GM21619 (cell line): Measurements from ENCODE around the gene ZNF577.
"Not testable (repeated sequence)": the region's sequence is repeated elsewhere in the genome, so short reads cannot be mapped to it uniquely, and the experiment has no call there.

Experiments used
- ATAC-seq: cut with Tn5 transposase; IDR thresholded peaks from one replicate; pipeline ENCODE4 v1.9.1; 2021; ENCODE audit not compliant: unreplicated experiment

The ZNF577 gene

DNA sequence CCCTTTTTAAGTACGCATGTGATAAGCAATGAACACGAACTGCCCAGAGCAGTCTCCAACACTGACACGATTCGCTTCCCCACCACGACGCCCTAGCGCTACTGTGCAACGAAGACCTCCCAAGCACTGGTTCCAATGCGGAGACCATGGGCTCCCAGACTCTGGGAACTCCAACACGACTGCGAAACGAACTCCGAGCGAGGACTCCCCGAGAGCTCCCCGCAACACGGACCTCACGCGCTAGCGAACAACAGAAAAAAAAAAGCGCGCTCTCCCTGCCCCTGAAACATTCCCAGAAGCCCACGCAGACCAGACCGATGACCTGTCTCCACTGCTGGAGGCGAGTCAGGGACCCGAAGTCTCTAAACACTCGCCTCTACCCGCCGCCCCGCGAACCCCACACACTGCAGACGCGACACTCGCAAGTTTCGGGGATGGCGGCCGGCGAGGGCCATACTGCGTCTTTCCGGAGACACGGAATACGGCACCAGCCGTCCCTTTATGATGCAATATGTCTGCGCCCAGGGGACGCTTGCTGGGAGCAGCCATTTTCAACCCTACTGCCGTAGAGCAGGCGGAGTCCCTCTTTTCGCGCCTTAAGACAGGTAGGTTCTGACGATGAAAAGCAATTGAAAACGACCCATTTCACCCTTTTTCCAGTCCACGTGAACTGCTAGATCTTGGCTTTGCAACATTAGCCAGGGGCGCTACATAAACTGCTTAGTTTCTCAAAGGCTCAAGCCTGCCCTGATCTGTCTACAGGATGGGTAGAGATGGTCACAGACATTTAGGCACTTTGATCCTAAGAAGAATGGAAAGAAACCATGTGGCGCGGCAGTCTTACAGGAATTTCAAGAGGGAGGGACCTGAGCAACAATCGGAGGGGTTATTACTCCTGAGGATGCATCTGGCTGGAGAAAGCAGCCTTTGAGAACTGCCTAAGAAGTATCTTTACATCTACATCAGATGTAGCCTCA, at the start of gene ZNF577:
Gene ZNF577 (minus strand): TSS at position 430 of the 977 bp plus-strand sequence. CDS start 7,569 bp downstream, outside the sequence.
- ATAC-seq, result peak; percentile 42

DNA sequence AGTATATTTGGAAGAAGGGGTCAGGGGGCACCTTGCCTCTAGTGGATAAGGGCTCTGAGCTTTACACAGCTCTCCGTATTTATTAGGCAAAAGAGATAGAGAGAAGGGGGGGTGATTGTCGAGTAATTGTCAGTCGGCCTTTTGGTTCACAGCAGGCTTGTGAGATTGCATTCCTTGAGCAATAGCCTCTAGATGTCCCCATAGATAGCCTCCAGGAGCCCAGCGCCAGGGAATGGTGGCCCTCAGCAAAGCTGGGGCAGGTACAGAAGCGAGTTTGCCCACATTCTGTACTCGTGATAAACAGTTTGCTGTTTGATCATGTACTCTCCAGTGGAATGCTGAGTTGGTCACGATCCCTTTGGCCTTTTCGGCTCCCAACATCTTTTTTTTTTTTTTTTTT, 44.2 kb upstream of the ZNF577 start:
- ATAC-seq, result no peak

DNA sequence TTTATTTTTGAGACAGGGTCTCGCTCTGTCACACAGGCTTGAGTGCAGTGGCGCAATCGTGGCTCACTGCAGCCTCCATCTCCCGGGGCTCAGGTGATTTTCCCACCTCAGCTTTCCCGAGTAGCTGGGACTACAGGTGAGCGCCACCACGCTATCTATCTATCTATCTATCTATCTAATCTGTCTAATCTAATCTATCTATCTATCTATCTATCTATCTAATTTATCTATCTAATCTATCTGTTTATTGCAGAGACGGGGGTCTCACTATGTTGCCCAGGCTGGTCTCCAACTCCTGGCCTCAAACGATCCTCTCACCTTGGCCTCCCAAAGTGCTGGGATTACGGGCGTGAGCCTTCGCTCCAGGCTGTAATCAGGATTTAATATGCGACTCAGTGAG, 40.1 kb upstream of the ZNF577 start:
- no peak for ATAC-seq

DNA sequence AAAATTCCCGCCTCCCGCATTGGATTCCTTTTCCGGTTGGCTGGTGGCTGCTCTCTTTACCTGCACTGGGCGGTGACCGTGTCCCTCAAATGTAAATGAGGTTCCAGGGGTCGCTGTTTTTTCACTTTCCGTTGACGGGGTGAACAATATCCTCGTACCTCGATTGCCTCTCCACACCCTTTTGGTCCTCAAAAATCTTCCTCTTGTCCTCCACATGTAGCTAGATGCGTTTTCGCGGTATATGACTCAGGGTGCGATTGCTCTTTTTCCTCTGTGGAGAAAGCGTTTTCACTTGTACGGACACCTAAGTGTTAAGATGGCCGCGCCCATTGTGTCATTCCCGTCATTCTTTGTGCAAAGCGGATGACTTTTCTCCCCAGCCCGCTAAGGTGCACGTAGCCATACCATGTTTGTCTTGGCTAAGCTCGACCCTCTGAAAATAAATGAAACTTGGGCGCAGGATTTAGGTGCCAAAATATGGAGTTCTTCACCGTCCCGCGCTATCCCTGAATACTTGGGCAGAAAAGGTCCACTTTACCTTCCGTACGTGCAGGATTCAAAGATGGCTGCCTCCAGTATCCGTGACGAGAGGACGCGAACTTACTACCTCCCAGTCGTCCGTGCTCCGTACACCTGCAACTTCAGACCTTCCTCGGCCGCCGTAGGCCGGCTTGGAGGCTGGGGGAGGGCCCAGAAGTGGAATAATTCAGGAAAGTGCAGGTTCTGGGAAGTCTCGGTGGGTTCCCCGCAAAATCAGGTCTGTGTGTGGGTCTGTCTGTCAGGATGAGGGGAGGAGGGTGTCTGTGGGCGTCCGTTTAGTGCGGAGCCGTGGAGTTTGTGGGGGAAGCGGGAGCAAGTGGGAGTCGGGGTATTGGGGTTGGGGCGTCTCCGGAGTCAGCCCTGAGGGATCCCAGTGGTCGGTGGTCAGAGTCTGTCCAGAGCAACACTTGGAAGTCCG, 39.3 kb upstream of the ZNF577 start, which contains the start of gene ZNF613:
Gene ZNF613 (plus strand): TSS at position 689 of the 958 bp plus-strand sequence. CDS start 8,749 bp downstream, outside the sequence.
- peak; percentile 68 for ATAC-seq

DNA sequence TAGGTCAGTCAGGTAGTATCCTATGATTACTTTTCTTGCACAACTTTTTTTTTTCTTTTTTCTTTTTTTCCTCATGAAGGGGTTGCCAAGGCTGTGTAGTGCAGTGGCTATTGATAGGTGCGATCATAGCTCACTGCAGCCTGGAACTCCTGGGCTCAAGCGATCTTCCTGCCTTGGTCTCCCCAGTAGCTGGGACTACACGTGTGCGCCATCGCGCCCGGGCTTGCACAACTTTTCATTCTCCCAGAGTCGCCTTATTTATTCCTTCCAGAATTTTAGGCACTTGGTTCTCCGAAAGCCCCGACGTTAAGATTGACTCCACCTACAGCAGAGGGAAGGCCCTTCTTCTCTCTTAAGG, 38.7 kb upstream of the ZNF577 start:
- ATAC-seq, result no peak

DNA sequence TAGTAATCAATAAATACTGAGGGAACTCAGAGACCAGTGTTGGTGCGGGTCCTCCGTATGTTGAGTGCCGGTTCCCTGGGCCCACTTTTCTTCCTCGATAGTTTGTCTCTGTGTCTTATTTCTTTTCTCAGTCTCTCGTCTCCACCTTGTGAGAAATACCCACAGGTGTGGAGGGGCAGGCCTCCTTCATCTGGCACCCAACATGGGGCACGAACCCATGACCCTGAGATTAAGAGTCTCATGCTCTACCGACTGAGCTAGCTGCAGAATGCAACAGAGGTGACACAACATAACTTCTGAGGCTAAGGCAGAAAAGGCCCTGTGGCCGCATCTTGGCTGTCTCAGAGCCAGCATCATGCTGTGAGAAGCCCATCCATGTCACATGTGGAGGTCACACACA, 34.2 kb upstream of the ZNF577 start:
- ATAC-seq, result no peak

DNA sequence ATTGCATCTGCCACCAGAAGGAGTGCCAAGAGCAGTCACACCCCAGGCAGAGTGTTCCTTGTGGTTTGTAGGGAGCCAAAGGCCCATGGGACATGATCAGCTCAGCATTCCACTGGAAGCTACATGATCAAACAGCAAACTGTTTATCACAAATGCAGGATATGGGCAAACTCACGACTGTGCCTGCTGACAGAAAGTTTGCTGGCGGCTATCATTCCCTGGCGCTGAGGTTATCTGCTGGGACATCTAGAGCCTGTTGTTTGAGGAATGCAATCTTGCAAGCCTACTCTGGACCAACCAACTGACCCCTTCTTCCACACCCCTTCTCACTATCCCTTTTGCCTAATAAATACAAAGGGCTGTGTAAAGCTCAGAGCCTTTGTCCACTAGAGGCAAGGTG, 31.9 kb upstream of the ZNF577 start:
- ATAC-seq, result no peak

DNA sequence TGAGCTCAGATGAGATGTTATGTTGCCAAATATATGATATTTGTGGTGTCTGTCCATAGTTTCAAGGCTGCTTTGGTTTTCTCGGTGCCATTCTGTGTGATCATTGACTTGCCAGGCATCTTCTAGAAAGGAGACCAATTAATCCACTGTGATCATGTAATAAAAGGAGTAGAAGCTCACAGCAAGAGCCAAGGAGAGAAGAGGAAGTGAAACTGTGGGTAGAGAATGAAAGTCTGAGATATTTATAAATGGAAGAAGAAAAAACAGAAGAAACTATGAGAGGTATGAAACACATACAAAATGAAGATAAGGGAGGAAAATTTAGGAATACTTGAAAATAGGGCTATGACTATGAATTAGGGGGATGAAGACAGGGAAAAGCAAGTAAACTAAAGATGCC, 28.4 kb upstream of the ZNF577 start:
- ATAC-seq, result no peak

DNA sequence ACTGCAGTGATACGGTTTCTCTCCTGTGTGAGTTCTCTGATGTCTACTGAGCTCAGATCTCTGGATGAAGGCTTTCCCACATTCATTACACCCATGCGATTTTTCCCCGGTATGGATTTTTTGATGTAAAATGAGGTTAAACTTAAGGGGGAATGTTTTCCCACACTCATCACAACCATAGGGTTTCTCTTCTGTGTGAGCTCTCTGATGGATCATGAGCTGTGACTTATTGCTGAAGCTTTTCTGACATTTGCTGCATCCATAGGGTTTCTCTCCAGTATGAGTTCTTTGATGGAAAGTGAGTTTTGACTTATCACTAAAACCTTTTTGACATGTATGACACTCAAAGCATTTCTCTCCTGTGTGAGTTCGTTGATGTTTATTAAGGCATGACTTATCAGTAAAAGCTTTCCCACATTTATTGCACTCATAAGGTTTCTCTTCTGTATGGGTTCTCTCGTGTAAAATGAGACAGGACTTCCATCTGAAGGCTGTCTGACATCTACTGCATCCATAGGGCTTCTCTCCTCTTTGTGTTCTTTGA, 27.6 kb upstream of the ZNF577 start:
- ATAC-seq, result no peak

DNA sequence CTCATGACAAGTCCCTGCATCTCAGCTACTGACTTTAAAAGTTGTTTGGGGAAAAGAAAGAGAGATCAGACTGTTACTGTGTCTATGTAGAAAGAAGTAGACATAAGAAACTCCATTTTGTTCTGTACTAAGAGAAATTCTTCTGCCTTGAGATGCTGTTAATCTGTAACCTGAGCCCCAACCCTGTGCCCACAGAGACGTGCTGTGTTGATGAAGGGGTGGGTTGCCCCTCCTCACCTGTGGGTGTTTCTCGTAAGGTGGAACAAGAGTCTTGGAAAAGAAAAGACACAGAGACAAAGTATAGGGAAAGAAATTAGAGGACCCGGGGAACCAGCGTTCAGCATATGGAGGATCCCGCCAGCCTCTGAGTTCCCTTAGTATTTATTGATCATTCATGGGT, 20.2 kb upstream of the ZNF577 start:
- ATAC-seq, result not testable (repeated sequence)

DNA sequence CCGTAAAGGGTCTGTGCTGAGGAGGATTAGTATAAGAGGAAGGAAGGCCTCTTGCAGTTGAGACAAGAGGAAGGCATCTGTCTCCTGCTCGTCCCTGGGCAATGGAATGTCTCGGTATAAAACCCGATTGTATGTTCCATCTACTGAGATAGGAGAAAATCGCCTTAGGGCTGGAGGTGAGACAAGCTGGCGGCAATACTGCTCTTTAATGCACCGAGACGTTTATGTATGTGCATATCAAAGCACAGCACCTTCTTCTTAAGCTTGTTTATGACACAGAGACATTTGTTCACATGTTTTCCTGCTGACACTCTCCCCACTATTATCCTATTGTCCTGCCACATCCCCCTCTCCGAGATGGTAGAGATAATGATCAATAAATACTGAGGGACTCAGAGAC, 18.4 kb upstream of the ZNF577 start:
- ATAC-seq, result not testable (repeated sequence)

DNA sequence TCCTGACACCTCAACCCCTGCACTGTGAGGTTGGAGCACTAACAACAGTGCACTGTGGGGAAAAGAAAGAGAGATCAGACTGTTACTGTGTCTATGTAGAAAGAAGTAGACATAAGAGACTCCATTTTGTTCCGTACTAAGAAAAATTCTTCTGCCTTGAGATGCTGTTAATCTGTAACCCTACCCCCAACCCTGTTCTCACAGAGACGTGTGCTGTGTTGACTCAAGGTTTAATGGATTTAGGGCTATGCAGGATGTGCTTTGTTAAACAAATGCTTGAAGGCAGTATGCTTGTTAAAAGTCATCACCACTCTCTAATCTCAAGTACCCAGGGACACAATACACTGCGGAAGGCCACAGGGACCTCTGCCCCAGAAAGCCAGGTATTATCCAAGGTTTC, 17.9 kb upstream of the ZNF577 start:
- not testable (repeated sequence) for ATAC-seq

DNA sequence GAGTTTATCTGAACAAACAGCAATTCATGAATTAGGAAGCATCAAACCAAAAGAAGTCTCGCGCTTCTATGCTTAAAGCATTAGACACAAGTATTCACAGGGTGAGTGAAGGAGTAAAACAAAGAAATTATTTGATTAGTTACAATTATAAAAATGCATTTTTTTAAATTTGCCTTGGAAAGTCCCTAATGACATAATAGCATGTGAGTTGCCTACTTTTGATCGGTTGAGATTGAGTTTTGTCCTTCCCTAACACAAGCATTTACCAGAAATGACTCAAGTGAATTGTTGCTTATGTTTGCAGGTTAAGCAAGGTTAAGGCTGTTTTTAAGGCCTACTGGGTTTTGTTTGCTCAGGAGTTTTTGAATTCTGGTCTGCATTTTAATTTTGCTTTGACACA, 17.5 kb upstream of the ZNF577 start:
- ATAC-seq, result no peak

DNA sequence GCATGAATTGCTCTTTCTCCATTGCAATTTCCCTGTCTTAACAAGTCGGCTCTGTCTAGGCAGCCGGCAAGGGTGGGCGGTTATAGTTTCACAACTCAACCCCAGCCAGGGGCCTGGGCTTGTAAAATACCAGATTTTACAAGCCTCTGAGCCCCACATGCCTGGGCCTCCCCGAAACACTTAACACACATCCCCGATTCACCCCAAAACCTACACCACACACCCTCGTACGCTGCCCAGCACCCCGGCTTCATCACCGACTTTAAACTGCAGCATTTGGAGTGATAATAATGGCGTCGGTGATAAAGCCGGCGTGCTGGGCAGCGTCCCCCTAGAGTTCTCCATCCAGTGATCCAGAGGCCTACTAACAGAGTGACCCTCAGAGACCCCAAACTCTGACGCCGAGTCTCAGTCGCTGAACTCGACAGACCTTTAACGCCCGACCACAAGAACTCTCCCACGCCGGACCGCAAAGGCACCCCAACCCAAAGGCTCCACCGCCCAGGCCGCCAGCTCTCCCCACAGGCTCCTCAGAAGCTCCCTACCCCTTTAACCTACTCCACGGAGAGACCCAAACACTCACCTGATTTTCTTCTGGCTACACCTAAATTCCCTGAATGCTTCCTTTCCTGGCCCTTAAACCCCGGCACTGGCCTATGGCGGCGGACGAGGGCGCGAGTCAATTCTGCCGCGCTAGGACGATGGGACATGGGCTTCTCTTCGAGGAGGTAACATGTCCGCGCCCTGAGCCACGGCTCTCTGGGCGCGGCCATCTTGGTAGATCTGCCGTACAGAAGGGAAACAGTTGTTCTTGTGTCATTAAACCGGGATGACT, 16.8 kb upstream of the ZNF577 start, which contains the start of gene ZNF649:
Gene ZNF649 (minus strand): TSS at position 687 of the 835 bp plus-strand sequence. CDS start 4,910 bp downstream, outside the sequence.
- ATAC-seq, result peak; percentile 80

DNA sequence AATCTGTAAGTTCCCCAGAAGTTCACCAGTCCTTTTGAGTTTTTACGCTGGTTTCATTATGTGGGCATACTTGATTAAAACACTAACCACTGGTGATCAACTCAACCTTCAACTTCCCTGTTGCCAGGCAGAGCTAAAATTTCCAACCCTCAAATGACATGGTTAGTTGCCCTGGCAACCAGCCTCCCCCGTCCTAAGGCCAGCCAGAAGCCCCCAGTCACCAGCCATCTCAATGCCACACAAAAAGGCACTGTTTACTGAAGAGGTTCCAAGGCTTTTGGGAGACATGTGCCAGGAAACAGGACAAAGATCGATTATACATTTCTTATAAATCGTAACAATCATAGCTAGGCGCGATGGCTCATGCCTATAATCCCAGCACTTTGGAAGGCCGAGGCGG, 15.4 kb upstream of the ZNF577 start:
- no peak for ATAC-seq

DNA sequence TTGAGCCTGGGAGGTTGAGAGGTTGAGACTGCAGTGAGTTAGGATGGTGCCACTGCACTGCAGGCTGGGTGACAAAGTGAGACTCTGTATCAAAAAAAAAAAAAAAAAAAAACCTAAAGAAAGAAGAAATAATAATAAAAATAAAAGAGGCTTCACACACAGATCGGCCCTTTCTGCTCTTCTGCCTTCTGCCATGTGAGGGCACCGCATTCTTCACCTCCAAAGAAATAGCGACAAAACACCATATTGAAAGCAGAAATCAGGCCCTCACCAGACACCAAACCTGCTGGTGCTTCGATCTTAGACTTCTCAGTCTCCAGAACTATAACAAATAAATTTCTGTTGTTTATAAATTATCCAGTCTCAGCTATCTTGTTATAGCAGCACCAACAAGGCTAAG, 14.1 kb upstream of the ZNF577 start:
- no peak for ATAC-seq

DNA sequence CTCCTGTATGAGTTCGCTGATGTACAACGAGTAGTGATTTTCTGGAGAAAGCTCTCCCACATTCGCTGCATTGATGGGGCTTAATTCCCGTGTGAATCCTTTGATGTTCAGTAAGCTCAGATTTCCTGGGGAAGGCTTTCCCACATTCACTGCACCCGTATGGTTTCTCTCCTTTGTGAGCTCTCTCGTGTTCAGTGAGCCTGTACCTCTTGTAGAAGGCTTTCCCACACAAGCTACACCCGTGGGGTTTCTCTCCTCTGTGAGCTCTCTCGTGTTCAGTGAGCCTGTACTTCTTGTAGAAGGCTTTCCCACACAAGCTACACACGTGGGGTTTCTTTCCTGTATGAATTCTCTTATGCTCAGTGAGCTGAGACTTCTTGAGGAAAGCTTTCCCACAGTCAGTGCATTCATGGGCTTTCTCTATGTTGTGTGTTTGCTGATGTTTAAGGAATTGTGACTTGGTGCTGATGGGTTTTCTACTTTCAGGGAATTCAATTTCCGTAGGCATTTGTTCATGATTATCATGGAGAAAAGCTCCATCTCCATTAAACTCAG, 3.5 kb upstream of the ZNF577 start:
- ATAC-seq, result no peak

DNA sequence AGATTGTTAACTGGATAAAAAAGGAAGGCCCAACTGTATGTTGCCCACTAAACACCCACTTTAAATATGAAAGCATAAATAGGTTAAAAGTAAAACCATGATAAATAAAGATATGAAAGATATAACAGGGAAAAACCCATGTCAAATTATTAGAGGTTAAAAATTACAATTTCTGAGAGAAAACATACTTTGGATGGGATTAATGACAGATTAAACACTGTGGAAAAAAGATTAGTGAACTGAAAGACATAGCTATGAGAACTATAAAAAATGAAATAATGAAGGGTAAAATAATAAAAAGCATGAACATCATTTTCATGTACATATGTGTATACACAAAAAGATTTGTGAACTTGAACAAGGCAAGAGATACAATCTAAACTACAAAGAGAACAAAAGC, 2.2 kb upstream of the ZNF577 start:
- ATAC-seq, result no peak

DNA sequence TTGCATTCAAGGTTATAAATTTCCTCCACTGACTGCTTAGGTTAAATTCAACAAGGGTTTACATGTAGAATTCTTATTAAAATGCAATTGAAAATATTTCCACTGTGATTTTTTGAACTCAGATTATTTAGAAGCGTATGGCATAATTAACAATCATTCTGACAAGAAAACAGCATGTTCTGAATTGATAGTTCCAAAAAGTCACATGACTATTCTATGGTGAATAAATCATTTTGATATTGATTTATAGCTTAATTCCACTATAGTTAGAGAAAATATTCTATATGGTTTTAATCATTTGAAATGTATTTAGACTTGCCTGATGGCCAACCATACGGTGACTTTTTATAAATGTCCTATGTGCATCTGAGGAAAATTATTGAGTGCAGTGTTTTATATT, 3.0 kb downstream of the ZNF577 start:
- ATAC-seq, result no peak

DNA sequence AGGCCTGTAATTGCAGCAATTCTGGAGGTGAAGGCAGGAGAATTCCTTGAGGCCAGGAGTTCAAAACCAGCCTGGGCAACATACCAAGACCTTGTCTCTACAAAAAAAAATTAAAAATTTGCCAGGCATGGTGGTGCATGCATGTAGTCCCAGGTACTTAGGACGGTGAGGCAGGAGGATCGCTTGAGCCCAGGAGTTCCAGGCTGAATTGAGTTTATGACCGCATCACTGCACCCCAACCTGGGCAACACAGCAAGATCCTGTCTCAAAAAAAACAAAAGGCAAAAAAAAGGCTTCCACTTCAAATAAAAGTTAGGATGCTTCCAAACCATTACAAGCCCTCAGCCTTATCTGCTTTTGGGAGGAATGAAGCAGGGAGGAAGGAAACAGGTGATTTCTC, 5.2 kb downstream of the ZNF577 start:
- ATAC-seq, result no peak
